Kidney (tissue), 14 donors: ENCODE measurements around the gene LMAN2. TPM values are rescaled to one million over a fixed set of nuclear protein-coding genes. Genes with fewer than 3 reads are reported as not detected.
A peak's percentile ranks its signal among the peaks of the same experiment; 100 is the strongest.

Experiments used
- DNase-seq, 5 donors: peaks; one replicate each; pipeline ENCODE4 v3.0.0-alpha.2; 2013 to 2020
- FAIRE-seq: peaks from 2 replicates; lab custom pipeline; 2012; peaks lifted over from hg19 to GRCh38; lab: Jason Lieb, UNC
- H3K27ac ChIP-seq, 2 donors: one replicate each; pipeline ENCODE4 v1.7.0; 2013; ENCODE audit warnings: low read depth in 2 of 2, low read length in 2 of 2, inconsistent platforms in 1 of 2
- H3K27me3 ChIP-seq: one replicate; pipeline ENCODE4 v1.7.1; 2013; ENCODE audit warnings: low read length, inconsistent platforms; ENCODE audit not compliant: control insufficient read depth, insufficient read depth
- H3K36me3 ChIP-seq, 3 donors: one replicate each; pipeline versions ENCODE4 v1.7.0 to v1.7.1; 2013; ENCODE audit warnings: low read length in 3 of 3, control low read depth in 1 of 3, inconsistent platforms in 1 of 3; ENCODE audit not compliant: insufficient read depth in 3 of 3, control insufficient read depth in 2 of 3
- H3K4me1 ChIP-seq, 3 donors: one replicate each; pipeline versions ENCODE4 v1.7.0 to v1.7.1; 2013; ENCODE audit warnings: low read length in 3 of 3, inconsistent platforms in 1 of 3, low read depth in 1 of 3; ENCODE audit not compliant: control insufficient read depth in 2 of 3, insufficient read depth in 2 of 3
- H3K4me3 ChIP-seq, 3 donors: one replicate each; pipeline versions ENCODE4 v1.7.0 to v1.8.1; 2013; ENCODE audit warnings: low read length in 3 of 3, control low read depth in 1 of 3, inconsistent platforms in 1 of 3
- H3K9ac ChIP-seq, 3 donors: one replicate each; pipeline versions ENCODE4 v1.7.0 to v1.7.1; 2013; ENCODE audit warnings: low read length in 3 of 3, control low read depth in 1 of 3, inconsistent platforms in 1 of 3
- H3K9me3 ChIP-seq, 3 donors: one replicate each; pipeline versions ENCODE4 v1.7.0 to v1.7.1; 2013; ENCODE audit warnings: low read length in 3 of 3, control low read depth in 1 of 3, inconsistent platforms in 1 of 3; ENCODE audit not compliant: control insufficient read depth in 2 of 3, insufficient read depth in 1 of 3
- CTCF ChIP-seq: IDR thresholded peaks from 3 replicates; pipeline ENCODE4 v1.5.1; 2012; ENCODE audit warnings: mild to moderate bottlenecking, moderate library complexity, borderline replicate concordance; ENCODE audit not compliant: insufficient read depth; ENCODE audit errors: extremely low read depth
- intact Hi-C: fragments of 100-400 bp; cut with DNase I; formaldehyde crosslinking; loops from one replicate; pipeline ENCODE4 v1.11.1; 2022
- polyA plus RNA-seq: library from polyadenylated mRNA; stranded (reverse); fragments of 350-450 nt; fragmentation: Illumina TruSeq; extraction: RNeasy Lipid Tissue Mini Kit (QIAGEN cat#74804); gene quantifications from one replicate; pipeline ENCODE4 v1.2.3, GENCODE V29; 2014; ENCODE audit warnings: low read depth, low replicate concordance; ENCODE audit not compliant: insufficient read depth
- total RNA-seq: library from RNA; stranded (reverse); fragmentation: NEBNext Ultra II Directional; extraction: Animal tissue kit (Norgen Biotek cat#: 25700); gene quantifications from one replicate; pipeline ENCODE4 v1.2.1, GENCODE V29; 2021
- donor health status: control.
- donor health status: control.
- donor health status: control.
- donor health status: control.
- donor health status: control.
- donor health status: DM: yes; HTN: yes; CAD: no.
- donor health status: Normal renal cell carcinoma (clear cell type).

Gene LMAN2
- total and polyA plus RNA-seq, 2 donors from 2014 or later = 137 to 190 TPM

DNA sequence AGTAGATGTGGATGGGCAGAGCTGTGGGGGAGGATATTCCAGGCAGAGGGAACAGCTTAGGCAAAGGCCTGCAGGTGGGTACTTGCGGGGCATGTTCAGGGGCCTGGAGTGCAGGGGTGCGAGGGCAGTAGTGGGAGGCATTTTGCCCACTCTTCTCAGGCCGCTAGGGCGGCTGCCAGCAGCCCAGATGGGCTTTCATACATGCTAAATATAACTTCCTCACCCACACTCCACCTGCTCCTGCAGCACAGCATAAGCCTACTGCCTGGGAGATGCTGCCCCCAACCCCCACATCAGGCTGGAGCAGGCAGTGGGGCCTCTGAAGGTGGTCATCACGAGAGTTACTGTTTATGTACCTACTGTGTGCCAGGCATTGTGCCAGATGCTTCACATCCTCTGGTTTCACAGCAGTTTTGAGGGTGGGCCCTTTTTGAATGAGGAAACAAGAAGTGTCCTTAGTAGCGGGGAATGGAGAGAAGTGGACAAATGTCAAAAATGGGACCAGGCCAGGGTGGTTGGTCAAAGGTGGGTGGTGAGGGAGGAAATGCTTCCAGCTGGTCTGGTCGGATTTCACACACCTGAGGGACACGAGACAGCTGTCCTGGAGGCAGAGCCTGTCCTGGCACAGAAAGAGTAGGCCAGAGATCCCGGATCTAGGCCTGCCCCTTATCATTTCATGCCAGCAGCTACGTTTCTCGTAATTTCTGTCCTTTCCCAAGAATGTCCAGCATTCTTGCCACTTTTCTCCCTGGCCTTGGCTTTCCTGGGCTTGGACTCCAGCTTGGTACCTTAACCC is 18.4 kb upstream of the LMAN2 start:
- no peak for FAIRE-seq
- peaks cover 3 to 44% (median 33%) of the 10 kb centered on the region in 3 donors for H3K4me1 ChIP-seq
- intact Hi-C loops = no loop called here

GRCh38 chr5:177368869-177369644 is 17.6 kb upstream of the LMAN2 start:
- H3K9me3 ChIP-seq = no peaks in the 10 kb centered on the region
- H3K4me1 ChIP-seq = peaks cover 3 to 46% (median 33%) of the 10 kb centered on the region in 3 donors
- no peaks in the 10 kb centered on the region for H3K27me3 ChIP-seq
- H3K4me3 ChIP-seq = no peak overlapping the region
- intact Hi-C loops = no loop called here
- DNase-seq (peak in 2 of 5 donors; percentile 39 to 52), FAIRE-seq (no peak)
- TF ChIP-seq CTCF = no peak
- H3K36me3 ChIP-seq = no peaks in the 10 kb centered on the region
- H3K27ac ChIP-seq = peak overlapping the region in 1 of 2 donors; percentile 23
- peak overlapping the region in 1 of 3 donors; percentile 37 for H3K9ac ChIP-seq

More for the DNA sequence above, 18.4 kb upstream of the LMAN2 start:
- H3K36me3 ChIP-seq = no peaks in the 10 kb centered on the region
- TF ChIP-seq CTCF = no peak
- no peak overlapping the region for H3K9ac ChIP-seq
- peak in 1 of 5 donors; percentile 55 for DNase-seq
- H3K27ac ChIP-seq = peak overlapping the region; percentile 23 to 33
- no peak overlapping the region for H3K4me3 ChIP-seq
- no peaks in the 10 kb centered on the region for H3K27me3 ChIP-seq
- H3K9me3 ChIP-seq = no peaks in the 10 kb centered on the region

DNA sequence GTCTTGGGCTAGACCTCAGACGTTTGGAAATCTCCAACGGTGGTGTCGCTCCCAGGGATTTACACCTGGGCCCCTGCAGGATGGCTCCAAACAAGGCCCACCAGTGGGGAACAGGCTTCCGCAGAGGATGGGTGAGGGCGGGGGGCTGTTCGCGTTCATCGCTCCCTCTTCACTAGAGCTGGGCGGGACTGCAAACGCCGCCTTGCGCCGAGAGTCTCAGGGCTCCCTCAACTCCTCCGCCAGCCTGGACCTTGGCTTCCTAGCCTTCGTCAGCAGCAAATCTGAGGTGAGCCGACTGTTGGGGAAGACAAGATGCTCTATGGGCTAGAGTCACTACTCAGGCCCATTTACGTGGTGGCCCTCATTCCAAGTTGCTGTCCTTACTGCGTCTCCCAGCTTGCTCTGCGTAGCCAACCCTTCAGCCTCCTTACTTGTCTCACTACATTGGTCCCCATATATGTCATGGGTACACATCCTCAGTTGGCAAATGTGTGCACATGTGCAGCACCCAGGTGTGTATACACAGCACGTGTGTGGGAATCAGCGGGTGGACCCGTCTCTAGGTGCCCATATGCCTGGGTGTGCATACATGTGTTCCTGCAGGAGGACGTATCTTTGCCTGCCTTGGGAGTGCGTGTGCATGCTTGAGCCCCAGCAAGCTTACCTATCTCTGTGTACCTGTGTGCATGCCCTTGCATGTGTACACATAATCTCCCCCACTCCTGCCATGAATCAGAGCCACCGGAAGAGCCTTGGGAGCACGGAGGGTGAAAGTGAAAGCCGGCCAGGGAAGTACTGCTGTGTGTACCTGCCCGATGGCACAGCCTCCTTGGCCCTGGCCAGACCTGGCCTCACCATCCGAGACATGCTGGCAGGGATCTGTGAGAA is 16.8 kb upstream of the LMAN2 start:
- DNase-seq = peak in 1 of 5 donors; percentile 65
- H3K4me1 ChIP-seq = peaks cover 3 to 49% (median 38%) of the 10 kb centered on the region in 3 donors
- no peak overlapping the region for H3K27ac ChIP-seq
- H3K9me3 ChIP-seq = no peaks in the 10 kb centered on the region
- intact Hi-C loops = no loop called here
- H3K9ac ChIP-seq = no peak overlapping the region
- H3K27me3 ChIP-seq = no peaks in the 10 kb centered on the region
- FAIRE-seq = no peak
- H3K4me3 ChIP-seq = peak overlapping the region in 1 of 3 donors; percentile 69
- no peaks in the 10 kb centered on the region for H3K36me3 ChIP-seq
- TF ChIP-seq CTCF = no peak
